HepG2 (cell line): ENCODE results near the gene UBTD1. TPM values are rescaled to one million over a fixed set of nuclear protein-coding genes. Genes with fewer than 3 reads are reported as not detected.

Experiments used
- BORCS8-MEF2B ChIP-seq: sonication (generic); formaldehyde crosslinking; IDR thresholded peaks from 2 replicates; pipeline ENCODE4 v1.8.0; 2022; ENCODE audit warnings: mild to moderate bottlenecking, missing genetic modification reagents
- CREM ChIP-seq, 2 experiments: sonication (generic) in 1 of 2; formaldehyde crosslinking in 1 of 2; IDR thresholded peaks; 2 replicates each; pipeline versions ENCODE4 v1.4.0 to v1.6.1; 2016 to 2020; ENCODE audit warnings: antibody characterized with exemption in 1 of 2, mild to moderate bottlenecking in 1 of 2, missing genetic modification reagents in 1 of 2
- ELF1 ChIP-seq: sonication (generic); formaldehyde crosslinking; IDR thresholded peaks from 2 replicates; pipeline ENCODE4 v1.4.0; 2020; ENCODE audit warnings: missing genetic modification reagents
- ETS1 ChIP-seq: sonication (generic); formaldehyde crosslinking; IDR thresholded peaks from 2 replicates; pipeline ENCODE4 v1.4.0; 2020; ENCODE audit warnings: missing genetic modification reagents
- FOXK2 ChIP-seq: fragments of 450-650 bp; IDR thresholded peaks from 2 replicates; pipeline ENCODE4 v1.6.1; 2016
- HOXA9 ChIP-seq: sonication (generic); formaldehyde crosslinking; IDR thresholded peaks from 2 replicates; pipeline ENCODE4 v1.8.1; 2022; ENCODE audit warnings: missing genetic modification reagents, mild to moderate bottlenecking, moderate library complexity, borderline replicate concordance
- KMT2A ChIP-seq: sonication (generic); formaldehyde crosslinking; IDR thresholded peaks from 2 replicates; pipeline ENCODE4 v1.4.0; 2020; ENCODE audit warnings: missing genetic modification reagents
- MAFK ChIP-seq, 2 experiments: IDR thresholded peaks in 1 of 2; conservative IDR thresholded peaks in 1 of 2; 2 replicates each; pipeline ENCODE4 v1.6.1; 2011; ENCODE audit warnings: improper control_type of control experiment in 2 of 2, low read length in 2 of 2
- NCOA1 ChIP-seq: sonication (generic); formaldehyde crosslinking; IDR thresholded peaks from 2 replicates; pipeline ENCODE4 v1.9.0; 2021; ENCODE audit warnings: missing genetic modification reagents
- SOX13 ChIP-seq, 3 experiments: fragments of 450-650 bp in 1 of 3; sonication (generic) in 1 of 3; formaldehyde crosslinking in 1 of 3; IDR thresholded peaks in 2 of 3; conservative IDR thresholded peaks in 1 of 3; 2 replicates each; pipeline versions ENCODE4 v1.5.0 to v1.6.1; 2016 to 2020; ENCODE audit warnings: antibody characterized with exemption in 1 of 3, mild to moderate bottlenecking in 1 of 3, missing compliant biosample characterization in 1 of 3, missing genetic modification reagents in 1 of 3, moderate library complexity in 1 of 3
- SOX6 ChIP-seq, 2 experiments: fragments of 450-650 bp in 1 of 2; sonication (generic) in 1 of 2; formaldehyde crosslinking in 1 of 2; IDR thresholded peaks; 2 replicates each; pipeline versions ENCODE4 v1.4.0 to v1.6.1; 2017 to 2020; ENCODE audit warnings: antibody characterized with exemption in 1 of 2, mild to moderate bottlenecking in 1 of 2, missing genetic modification reagents in 1 of 2
- STAG1 ChIP-seq: sonication (generic); formaldehyde crosslinking; IDR thresholded peaks from 2 replicates; pipeline ENCODE4 v1.4.0; 2020; ENCODE audit warnings: missing genetic modification reagents
- TBP ChIP-seq: sonication (generic); formaldehyde crosslinking; IDR thresholded peaks from 2 replicates; pipeline ENCODE4 v1.5.0; 2020; ENCODE audit warnings: missing genetic modification reagents
- TBX3 ChIP-seq: fragments of 450-650 bp; IDR thresholded peaks from 2 replicates; pipeline ENCODE4 v1.6.1; 2017; ENCODE audit warnings: antibody characterized with exemption, mild to moderate bottlenecking, inconsistent platforms, borderline replicate concordance
- YY1 ChIP-seq: IDR thresholded peaks from 2 replicates; pipeline ENCODE4 v1.6.1; 2011; ENCODE audit warnings: low read length, low read depth, moderate library complexity, mild to moderate bottlenecking; ENCODE audit not compliant: insufficient read depth, insufficient replicate concordance
- ZBTB2 ChIP-seq: sonication (generic); formaldehyde crosslinking; IDR thresholded peaks from 2 replicates; pipeline ENCODE4 v1.8.0; 2022; ENCODE audit warnings: low read depth, missing genetic modification reagents
- ZBTB20 ChIP-seq: sonication (generic); formaldehyde crosslinking; IDR thresholded peaks from 2 replicates; pipeline ENCODE4 v1.8.1; 2023; ENCODE audit warnings: missing genetic modification reagents, low read depth, mild to moderate bottlenecking, borderline replicate concordance
- ZBTB21 ChIP-seq: sonication (generic); formaldehyde crosslinking; IDR thresholded peaks from 2 replicates; pipeline ENCODE4 v1.4.0; 2020; ENCODE audit warnings: missing genetic modification reagents
- ZBTB8A ChIP-seq: sonication (generic); formaldehyde crosslinking; IDR thresholded peaks from 2 replicates; pipeline ENCODE4 v1.4.0; 2020; ENCODE audit warnings: mild to moderate bottlenecking, low read depth, missing genetic modification reagents, borderline replicate concordance
- ZMYM4 ChIP-seq: sonication (generic); formaldehyde crosslinking; IDR thresholded peaks from 2 replicates; pipeline ENCODE4 v1.8.1; 2023; ENCODE audit warnings: mild to moderate bottlenecking, missing genetic modification reagents
- ZNF616 ChIP-seq: sonication (generic); formaldehyde crosslinking; IDR thresholded peaks from 2 replicates; pipeline ENCODE4 v1.5.0; 2020; ENCODE audit warnings: low read depth, mild to moderate bottlenecking, missing genetic modification reagents
- ZNF619 ChIP-seq: sonication (generic); formaldehyde crosslinking; IDR thresholded peaks from 2 replicates; pipeline ENCODE4 v1.4.0; 2020; ENCODE audit warnings: mild to moderate bottlenecking, missing genetic modification reagents
- polyA plus RNA-seq, 8 experiments: library from polyadenylated mRNA; depleted of rRNA in 3 of 8; stranded (reverse) in 7 of 8; unstranded in 1 of 8; fragments of >200 nt; fragmentation: Illumina TruSeq in 4 of 8; extraction: Trizol in 4 of 8; gene quantifications; 2 replicates each; pipeline versions ENCODE4 v1.2.1 to v1.2.3, GENCODE V29; 2011 to 2016; ENCODE audit warnings: low read depth in 4 of 8, missing spikeins in 1 of 8, mixed read lengths in 1 of 8; ENCODE audit not compliant: insufficient read depth in 1 of 8
- total RNA-seq, 5 experiments: library from RNA; depleted of rRNA; stranded (reverse); fragments of >200 nt; fragmentation: Illumina TruSeq; extraction: Trizol; gene quantifications; 2 replicates each; pipeline ENCODE4 v1.2.3, GENCODE V29; 2016; ENCODE audit warnings: low read depth in 1 of 5
- TF ChIP-seq, protein P1 (sequence below): sonication (generic); formaldehyde crosslinking; IDR thresholded peaks from 2 replicates; pipeline ENCODE4 v1.4.0; 2020; ENCODE audit warnings: missing genetic modification reagents
- TF ChIP-seq, protein P2 (sequence below): IDR thresholded peaks from 2 replicates; pipeline ENCODE4 v1.6.1; 2016; ENCODE audit warnings: low read depth, borderline replicate concordance

Gene UBTD1
- total and polyA plus RNA-seq, 2 of the 13 experiments (the other 11 are each of a cell fraction or from before 2014, with no cell fraction given): 7.9 to 10.0 TPM

DNA sequence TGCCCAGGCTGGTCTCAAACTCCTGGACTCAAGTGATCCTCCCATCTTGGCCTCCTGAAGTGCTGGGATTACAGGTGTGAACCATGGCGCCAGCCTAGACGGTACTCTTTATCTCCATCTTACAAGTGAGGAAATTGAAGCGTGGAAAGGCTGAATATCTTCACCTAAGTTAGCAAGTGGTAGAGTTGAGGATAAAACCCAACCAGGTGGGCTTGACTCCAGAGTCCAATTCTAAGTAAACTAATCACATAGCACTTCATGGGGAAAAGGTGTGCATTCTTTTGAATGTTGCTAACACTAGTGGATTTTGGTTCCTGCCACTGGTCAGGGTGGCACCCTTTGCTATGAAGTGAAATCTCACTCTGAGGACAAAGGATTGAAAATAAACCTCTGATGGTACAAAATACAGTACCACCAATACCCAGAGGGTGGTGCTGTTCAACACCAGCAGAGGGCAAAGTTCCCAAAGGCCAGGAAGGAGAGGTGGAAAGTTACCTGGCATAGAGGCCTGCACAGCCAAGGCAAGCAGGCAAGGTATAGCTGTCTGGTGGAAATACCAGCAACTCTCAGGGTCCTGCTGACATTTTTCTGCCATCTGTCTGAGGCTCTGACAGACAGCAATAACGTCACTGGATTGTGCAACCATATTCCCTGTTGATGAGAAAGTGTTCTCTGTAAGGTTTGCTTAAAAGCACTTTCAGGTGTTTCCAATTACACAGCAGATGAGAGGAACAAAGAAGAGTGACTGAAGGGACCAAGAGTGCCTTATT is 35.2 kb upstream of the UBTD1 start (continued):
- TF ChIP-seq SOX13 (IDR thresholded peaks at IDR 0.05): no peak
- peak in 1 of 2 experiments; percentile 28; a peak in 1 of 4 replicates for TF ChIP-seq SOX13 (CRISPR knock-in tag; conservative IDR thresholded peaks at IDR 0.05 in 1 of 2, IDR thresholded peaks at IDR 0.05 in 1 of 2)
- TF ChIP-seq ZBTB21 (CRISPR knock-in tag): peak; percentile 37; the same call in 1 of the 2 replicates
- no peak for TF ChIP-seq MAFK (conservative IDR thresholded peaks at IDR 0.05 in 1 of 2, IDR thresholded peaks at IDR 0.05 in 1 of 2; ENCODE audit: low read length in 2 of 2)
- peak; percentile 78 for TF ChIP-seq BORCS8-MEF2B (CRISPR knock-in tag)
- TF ChIP-seq ELF1 (CRISPR knock-in tag): peak; percentile 48; the same call in 1 of the 2 replicates
- 0 out of 2 replicates have a peak, but pooled peaks have one; percentile 11 for TF ChIP-seq TBX3
- no peak for TF ChIP-seq NCOA1 (CRISPR knock-in tag)
- TF ChIP-seq ZNF619 (CRISPR knock-in tag): 0 out of 2 replicates have a peak, but pooled peaks have one; percentile 45
- TF ChIP-seq TBP (CRISPR knock-in tag): no peak
- TF ChIP-seq STAG1 (CRISPR knock-in tag): peak; percentile 81
- 0 out of 2 replicates have a peak, but pooled peaks have one; percentile 19 for TF ChIP-seq ZBTB20 (CRISPR knock-in tag)
- TF ChIP-seq, protein P1, sequence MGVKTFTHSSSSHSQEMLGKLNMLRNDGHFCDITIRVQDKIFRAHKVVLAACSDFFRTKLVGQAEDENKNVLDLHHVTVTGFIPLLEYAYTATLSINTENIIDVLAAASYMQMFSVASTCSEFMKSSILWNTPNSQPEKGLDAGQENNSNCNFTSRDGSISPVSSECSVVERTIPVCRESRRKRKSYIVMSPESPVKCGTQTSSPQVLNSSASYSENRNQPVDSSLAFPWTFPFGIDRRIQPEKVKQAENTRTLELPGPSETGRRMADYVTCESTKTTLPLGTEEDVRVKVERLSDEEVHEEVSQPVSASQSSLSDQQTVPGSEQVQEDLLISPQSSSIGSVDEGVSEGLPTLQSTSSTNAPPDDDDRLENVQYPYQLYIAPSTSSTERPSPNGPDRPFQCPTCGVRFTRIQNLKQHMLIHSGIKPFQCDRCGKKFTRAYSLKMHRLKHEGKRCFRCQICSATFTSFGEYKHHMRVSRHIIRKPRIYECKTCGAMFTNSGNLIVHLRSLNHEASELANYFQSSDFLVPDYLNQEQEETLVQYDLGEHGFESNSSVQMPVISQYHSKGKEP (CRISPR knock-in tag): no peak
- TF ChIP-seq, protein P2, sequence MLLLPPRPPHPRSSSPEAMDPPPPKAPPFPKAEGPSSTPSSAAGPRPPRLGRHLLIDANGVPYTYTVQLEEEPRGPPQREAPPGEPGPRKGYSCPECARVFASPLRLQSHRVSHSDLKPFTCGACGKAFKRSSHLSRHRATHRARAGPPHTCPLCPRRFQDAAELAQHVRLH (CRISPR knock-in tag): 0 out of 2 replicates have a peak, but pooled peaks have one; percentile 36
- TF ChIP-seq ZBTB8A (CRISPR knock-in tag): no peak
- no peak for TF ChIP-seq ZNF616 (CRISPR knock-in tag)
- no peak for TF ChIP-seq ETS1 (CRISPR knock-in tag)
- TF ChIP-seq YY1: peak; percentile 31
- TF ChIP-seq FOXK2: no peak
- 0 out of 2 replicates have a peak, but pooled peaks have one; percentile 48 for TF ChIP-seq ZMYM4 (CRISPR knock-in tag)
- TF ChIP-seq ZBTB2 (CRISPR knock-in tag): no peak
- TF ChIP-seq HOXA9 (CRISPR knock-in tag): no peak
- TF ChIP-seq KMT2A (CRISPR knock-in tag): 0 out of 2 replicates have a peak, but pooled peaks have one; percentile 47
- peak; percentile 32; the same call in 1 of the 2 replicates for TF ChIP-seq CREM (IDR thresholded peaks at IDR 0.05)
- TF ChIP-seq CREM (CRISPR knock-in tag; IDR thresholded peaks at IDR 0.05): no peak
- TF ChIP-seq SOX6 (IDR thresholded peaks at IDR 0.05): no peak
- 0 out of 2 replicates have a peak, but pooled peaks have one; percentile 15 for TF ChIP-seq SOX6 (CRISPR knock-in tag; IDR thresholded peaks at IDR 0.05)
